ENCODE data around the gene SNCB.

DNA sequence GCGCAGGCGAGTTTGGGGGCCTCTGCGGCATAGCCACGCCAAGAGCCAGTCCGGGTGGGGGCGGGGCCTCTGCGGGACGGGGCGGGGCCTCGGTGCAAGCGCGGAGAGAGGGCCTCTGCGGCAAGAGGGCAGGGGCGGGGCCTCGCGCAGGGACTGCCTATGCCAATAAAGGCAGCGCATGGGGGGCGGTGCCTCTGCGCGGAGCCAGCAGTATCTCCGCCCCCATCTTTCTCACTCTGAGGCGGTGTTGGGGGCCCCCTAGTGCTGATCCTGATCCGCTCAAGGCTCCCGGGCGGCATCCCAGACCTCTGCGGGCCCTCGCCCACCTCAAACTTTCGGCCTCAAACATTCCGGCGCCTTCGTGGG, 11.1 kb downstream of the SNCB start:
- TF ChIP-seq EZH2phosphoT487 (IDR thresholded peaks at IDR 0.05; ENCODE audit: borderline replicate concordance), result no peak
- TF ChIP-seq, protein P1, sequence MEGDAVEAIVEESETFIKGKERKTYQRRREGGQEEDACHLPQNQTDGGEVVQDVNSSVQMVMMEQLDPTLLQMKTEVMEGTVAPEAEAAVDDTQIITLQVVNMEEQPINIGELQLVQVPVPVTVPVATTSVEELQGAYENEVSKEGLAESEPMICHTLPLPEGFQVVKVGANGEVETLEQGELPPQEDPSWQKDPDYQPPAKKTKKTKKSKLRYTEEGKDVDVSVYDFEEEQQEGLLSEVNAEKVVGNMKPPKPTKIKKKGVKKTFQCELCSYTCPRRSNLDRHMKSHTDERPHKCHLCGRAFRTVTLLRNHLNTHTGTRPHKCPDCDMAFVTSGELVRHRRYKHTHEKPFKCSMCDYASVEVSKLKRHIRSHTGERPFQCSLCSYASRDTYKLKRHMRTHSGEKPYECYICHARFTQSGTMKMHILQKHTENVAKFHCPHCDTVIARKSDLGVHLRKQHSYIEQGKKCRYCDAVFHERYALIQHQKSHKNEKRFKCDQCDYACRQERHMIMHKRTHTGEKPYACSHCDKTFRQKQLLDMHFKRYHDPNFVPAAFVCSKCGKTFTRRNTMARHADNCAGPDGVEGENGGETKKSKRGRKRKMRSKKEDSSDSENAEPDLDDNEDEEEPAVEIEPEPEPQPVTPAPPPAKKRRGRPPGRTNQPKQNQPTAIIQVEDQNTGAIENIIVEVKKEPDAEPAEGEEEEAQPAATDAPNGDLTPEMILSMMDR (conservative IDR thresholded peaks at IDR 0.05; ENCODE audit: low read length), result no peak

Measured in Loucy (cell line).